DMS79 treated with DMSO at 0.1 percent for 48 hours (cell line): ENCODE results near the gene OR10H5.
"Not testable (repeated sequence)": the region's sequence is repeated elsewhere in the genome, so short reads cannot be mapped to it uniquely, and the experiment has no call there.

Experiments
- DNase-seq: peaks from one replicate; lab custom pipeline; 2025; lab: John Stamatoyannopoulos, UW

The OR10H5 gene

GRCh38 chr19:15787611-15788155 lies at the start of gene OR10H5:
Gene OR10H5, plus strand, starts transcription at chr19:15787661. Its CDS starts 6,388 bp downstream, at chr19:15794049.
- DNase-seq: no peak

- DNase-seq: no peak
These were observed 49.7 kb upstream of the OR10H5 start, which contains the start of gene OR10H3 for GRCh38 chr19:15737722-15738121. Gene OR10H3, plus strand, starts transcription at chr19:15737985. Its CDS starts 3,408 bp downstream, at chr19:15741393.

GRCh38 chr19:15740785-15741184 lies 46.7 kb upstream of the OR10H5 start:
- DNase-seq: no peak

- DNase-seq: no peak
These were observed 39.2 kb upstream of the OR10H5 start for GRCh38 chr19:15748239-15748638.

GRCh38 chr19:15758379-15758778 lies 29.1 kb upstream of the OR10H5 start:
- DNase-seq: no peak

- no peak for DNase-seq
These were observed 27.4 kb upstream of the OR10H5 start for GRCh38 chr19:15759962-15760565.

- DNase-seq: no peak
These were observed 17.9 kb upstream of the OR10H5 start for GRCh38 chr19:15769586-15769985.

- DNase-seq: not testable (repeated sequence)
These were observed 13.3 kb upstream of the OR10H5 start for GRCh38 chr19:15774159-15774558.

GRCh38 chr19:15775249-15775648 lies 12.2 kb upstream of the OR10H5 start:
- no peak for DNase-seq

- DNase-seq: no peak
These were observed 11.2 kb upstream of the OR10H5 start for GRCh38 chr19:15776264-15776663.

- no peak for DNase-seq
These were observed 10.2 kb upstream of the OR10H5 start for GRCh38 chr19:15776991-15777970.

GRCh38 chr19:15779756-15780476 lies 7.5 kb upstream of the OR10H5 start:
- peak; percentile 85 for DNase-seq

- DNase-seq: peak; percentile 8
These were observed 6.6 kb upstream of the OR10H5 start for GRCh38 chr19:15780610-15781418.

- DNase-seq: no peak
These were observed 5.8 kb upstream of the OR10H5 start for GRCh38 chr19:15781661-15782060.

GRCh38 chr19:15782211-15782610 lies 5.2 kb upstream of the OR10H5 start:
- DNase-seq: no peak

- not testable (repeated sequence) for DNase-seq
These were observed 4.6 kb upstream of the OR10H5 start for GRCh38 chr19:15782896-15783295.

- DNase-seq: no peak
These were observed 1.3 kb downstream of the OR10H5 start for GRCh38 chr19:15788594-15789270.

- DNase-seq: no peak
These were observed 2.6 kb downstream of the OR10H5 start for GRCh38 chr19:15790096-15790495.

GRCh38 chr19:15794279-15794678 lies 6.8 kb downstream of the OR10H5 start:
- not testable (repeated sequence) for DNase-seq

- peak; percentile 7 for DNase-seq
These were observed 22.9 kb downstream of the OR10H5 start for GRCh38 chr19:15810335-15810734.

- no peak for DNase-seq
These were observed 24.0 kb downstream of the OR10H5 start for GRCh38 chr19:15811476-15811875.
